ENCODE data around the gene SRP14.

SRP14 gene

GRCh38 chr15:40032125-40032839 lies 6.7 kb downstream of the SRP14 start:
- in situ Hi-C loops (cut with MboI; ENCODE audit: low sequenced_read_pairs), result no loop called here

GRCh38 chr15:40031300-40031699 lies 7.7 kb downstream of the SRP14 start:
- in situ Hi-C loops (cut with MboI; ENCODE audit: low sequenced_read_pairs), result no loop called here

- in situ Hi-C loops (cut with MboI; ENCODE audit: low sequenced_read_pairs), result no loop called here
These were observed 8.7 kb downstream of the SRP14 start for GRCh38 chr15:40029979-40030893.

GRCh38 chr15:40028853-40029252 lies 10.1 kb downstream of the SRP14 start:
- in situ Hi-C loops (cut with MboI; ENCODE audit: low sequenced_read_pairs), result no loop called here

- in situ Hi-C loops (cut with MboI; ENCODE audit: low sequenced_read_pairs), result no loop called here
These were observed 10.8 kb downstream of the SRP14 start for GRCh38 chr15:40028193-40028592.

GRCh38 chr15:40016224-40016865 lies 22.6 kb downstream of the SRP14 start:
- in situ Hi-C loops (cut with MboI; ENCODE audit: low sequenced_read_pairs), result loop anchor here (25.0 kb wide), 2 partner anchors 229 to 1304 kb away; partner anchors contain the start of gene FSIP1

- in situ Hi-C loops (cut with MboI; ENCODE audit: low sequenced_read_pairs), result loop anchor here (25.0 kb wide), 2 partner anchors 227 to 1302 kb away; partner anchors contain the start of gene FSIP1
These were observed 24.6 kb downstream of the SRP14 start for GRCh38 chr15:40014390-40014789.

- in situ Hi-C loops (cut with MboI; ENCODE audit: low sequenced_read_pairs), result loop anchor here (25.0 kb wide), 2 partner anchors 226 to 1301 kb away; partner anchors contain the start of gene FSIP1
These were observed 25.6 kb downstream of the SRP14 start for GRCh38 chr15:40013372-40013771.

GRCh38 chr15:40011303-40011702 lies 27.7 kb downstream of the SRP14 start:
- in situ Hi-C loops (cut with MboI; ENCODE audit: low sequenced_read_pairs), result loop anchor here (25.0 kb wide), 2 partner anchors 224 to 1299 kb away; partner anchors contain the start of gene FSIP1

- in situ Hi-C loops (cut with MboI; ENCODE audit: low sequenced_read_pairs), result loop anchor here (25.0 kb wide), 2 partner anchors 223 to 1298 kb away; partner anchors contain the start of gene FSIP1
These were observed 28.3 kb downstream of the SRP14 start for GRCh38 chr15:40010686-40011085.

GRCh38 chr15:40008061-40008765 lies 30.8 kb downstream of the SRP14 start:
- in situ Hi-C loops (cut with MboI; ENCODE audit: low sequenced_read_pairs), result loop anchor here (25.0 kb wide), 2 partner anchors 221 to 1296 kb away; partner anchors contain the start of gene FSIP1

- in situ Hi-C loops (cut with MboI; ENCODE audit: low sequenced_read_pairs), result loop anchor here (25.0 kb wide), 2 partner anchors 219 to 1294 kb away; partner anchors contain the start of gene FSIP1
These were observed 32.3 kb downstream of the SRP14 start for GRCh38 chr15:40006646-40007045.

- in situ Hi-C loops (cut with MboI; ENCODE audit: low sequenced_read_pairs), result loop anchor here (25.0 kb wide), 2 partner anchors 219 to 1294 kb away; partner anchors contain the start of gene FSIP1
These were observed 33.0 kb downstream of the SRP14 start for GRCh38 chr15:40006003-40006402.

GRCh38 chr15:40003116-40003916 lies 35.7 kb downstream of the SRP14 start:
- in situ Hi-C loops (cut with MboI; ENCODE audit: low sequenced_read_pairs), result loop anchor here (25.0 kb wide), 2 partner anchors 216 to 1291 kb away; partner anchors contain the start of gene FSIP1

GRCh38 chr15:40002295-40002694 lies 36.7 kb downstream of the SRP14 start:
- in situ Hi-C loops (cut with MboI; ENCODE audit: low sequenced_read_pairs), result loop anchor here (25.0 kb wide), 2 partner anchors 215 to 1290 kb away; partner anchors contain the start of gene FSIP1

- in situ Hi-C loops (cut with MboI; ENCODE audit: low sequenced_read_pairs), result loop anchor here (25.0 kb wide), 2 partner anchors 212 to 1287 kb away; partner anchors contain the start of gene FSIP1
These were observed 39.3 kb downstream of the SRP14 start for GRCh38 chr15:39999538-40000200.

- in situ Hi-C loops (cut with MboI; ENCODE audit: low sequenced_read_pairs), result no loop called here
These were observed 40.4 kb downstream of the SRP14 start for GRCh38 chr15:39998511-39999077.

- in situ Hi-C loops (cut with MboI; ENCODE audit: low sequenced_read_pairs), result no loop called here
These were observed 41.3 kb downstream of the SRP14 start for GRCh38 chr15:39997639-39998038.
